CD14-positive monocyte (primary cell): ENCODE results near the gene CLDN5. TPM values are rescaled to one million over a fixed set of nuclear protein-coding genes. Genes with fewer than 3 reads are reported as not detected.

Experiments used
- DNase-seq, 3 donors: peaks; one replicate each; pipeline ENCODE4 v3.0.0-alpha.2; 2011 to 2022
- H2AFZ ChIP-seq: 2 replicates; pipeline ENCODE4 v1.6.0; 2012; ENCODE audit warnings: mild to moderate bottlenecking, low read depth, low read length, inconsistent platforms; ENCODE audit not compliant: insufficient read depth, poor library complexity, severe bottlenecking
- H3K27ac ChIP-seq, 2 donors: 1 replicate in 1 of 2; 2 replicates in 1 of 2; pipeline ENCODE4 v1.5.1; 2012 to 2013; ENCODE audit warnings: low read length in 2 of 2, control low read depth in 1 of 2, inconsistent platforms in 1 of 2, low read depth in 1 of 2, mild to moderate bottlenecking in 1 of 2
- H3K27me3 ChIP-seq, 2 donors: one replicate each; pipeline versions ENCODE4 v1.6.0 to v1.6.1; 2011 to 2013; ENCODE audit warnings: low read length in 2 of 2; ENCODE audit not compliant: control insufficient read depth in 2 of 2, insufficient read depth in 2 of 2
- H3K36me3 ChIP-seq, 2 donors: replicated peaks in 1 of 2; 1 replicate in 1 of 2; 2 replicates in 1 of 2; pipeline versions ENCODE4 v1.5.1 to v1.6.1; 2012 to 2013; ENCODE audit warnings: low read length in 2 of 2, control low read depth in 1 of 2, inconsistent platforms in 1 of 2, mild to moderate bottlenecking in 1 of 2; ENCODE audit not compliant: insufficient read depth in 2 of 2, control insufficient read depth in 1 of 2
- H3K4me1 ChIP-seq, 2 donors: 1 replicate in 1 of 2; 2 replicates in 1 of 2; pipeline versions ENCODE4 v1.5.1 to v1.6.1; 2012 to 2013; ENCODE audit warnings: low read length in 2 of 2, control low read depth in 1 of 2, inconsistent platforms in 1 of 2, mild to moderate bottlenecking in 1 of 2, moderate library complexity in 1 of 2; ENCODE audit not compliant: insufficient read depth in 2 of 2, control insufficient read depth in 1 of 2
- H3K4me2 ChIP-seq: replicated peaks from 2 replicates; pipeline ENCODE3; 2012; ENCODE audit warnings: low read length, moderate library complexity, mild to moderate bottlenecking; ENCODE audit not compliant: poor library complexity, severe bottlenecking; ENCODE audit errors: extremely low read depth
- H3K4me3 ChIP-seq, 3 experiments: fragments of 200-600 bp in 1 of 3; sonication (generic) in 1 of 3; replicated peaks in 1 of 3; 1 replicate in 2 of 3; 2 replicates in 1 of 3; pipeline ENCODE4 v1.5.1; 2011 to 2013; ENCODE audit warnings: low read length in 3 of 3, mild to moderate bottlenecking in 3 of 3, control low read depth in 2 of 3, low read depth in 2 of 3, inconsistent platforms in 1 of 3, moderate library complexity in 1 of 3
- H3K79me2 ChIP-seq: 2 replicates; pipeline ENCODE4 v1.6.0; 2012; ENCODE audit warnings: mild to moderate bottlenecking, control low read depth, inconsistent platforms, low read length, moderate library complexity; ENCODE audit not compliant: insufficient read depth
- H3K9ac ChIP-seq: 2 replicates; pipeline ENCODE4 v1.6.0; 2017; ENCODE audit warnings: low read length, mild to moderate bottlenecking; ENCODE audit not compliant: insufficient read depth, poor library complexity, severe bottlenecking
- H3K9me3 ChIP-seq, 2 donors: replicated peaks in 1 of 2; 1 replicate in 1 of 2; 2 replicates in 1 of 2; pipeline versions ENCODE4 v1.5.1 to v1.6.1; 2012 to 2013; ENCODE audit warnings: low read length in 2 of 2, control low read depth in 1 of 2; ENCODE audit not compliant: control insufficient read depth in 1 of 2, insufficient read depth in 1 of 2
- H4K20me1 ChIP-seq: 2 replicates; pipeline ENCODE4 v1.6.0; 2012; ENCODE audit warnings: mild to moderate bottlenecking, low read length, control low read depth, moderate library complexity; ENCODE audit not compliant: insufficient read depth
- H3K27ac Mint-ChIP-seq, 7 donors: one replicate each; pipeline ENCODE4 v1.8.0; 2020; ENCODE audit warnings: mild to moderate bottlenecking in 7 of 7, mixed read lengths in 7 of 7, moderate library complexity in 6 of 7, inconsistent platforms in 2 of 7
- H3K27me3 Mint-ChIP-seq, 3 donors: one replicate each; pipeline ENCODE4 v1.8.0; 2021 to 2022; ENCODE audit warnings: low read depth in 3 of 3, mild to moderate bottlenecking in 3 of 3, mixed read lengths in 3 of 3, moderate library complexity in 3 of 3, inconsistent platforms in 1 of 3
- H3K36me3 Mint-ChIP-seq, 2 donors: one replicate each; pipeline ENCODE4 v1.8.0; 2020; ENCODE audit warnings: mixed read lengths in 2 of 2, inconsistent platforms in 1 of 2, mild to moderate bottlenecking in 1 of 2
- H3K4me1 Mint-ChIP-seq: one replicate; pipeline ENCODE4 v1.8.0; 2020; ENCODE audit warnings: mild to moderate bottlenecking, mixed read lengths
- H3K4me3 Mint-ChIP-seq, 2 donors: one replicate each; pipeline ENCODE4 v1.8.0; 2020; ENCODE audit warnings: mild to moderate bottlenecking in 2 of 2, mixed read lengths in 2 of 2, moderate library complexity in 1 of 2
- H3K9me3 Mint-ChIP-seq, 7 donors: one replicate each; pipeline ENCODE4 v1.8.0; 2020 to 2022; ENCODE audit warnings: mixed read lengths in 7 of 7, mild to moderate bottlenecking in 6 of 7, moderate library complexity in 6 of 7, inconsistent platforms in 2 of 7
- CTCF ChIP-seq: fragments of 200-600 bp; IDR thresholded peaks from one replicate; pipeline ENCODE4 v1.8.0; 2022; ENCODE audit warnings: antibody characterized with exemption, mild to moderate bottlenecking
- WGBS: methylation state at CpG from one replicate; pipeline ENCODE4 v1.1.5; 2013; ENCODE audit warnings: missing lambda C conversion rate; ENCODE audit not compliant: insufficient coverage; 5-methylcytosine and 5-hydroxymethylcytosine counted together
- intact Hi-C, 2 donors: fragments of 100-400 bp; cut with micrococcal nuclease; formaldehyde crosslinking; loops; one replicate each; pipeline versions ENCODE4 v1.15.0 to v1.15.1; 2023
- polyA plus RNA-seq, 3 donors: library from polyadenylated mRNA; depleted of rRNA in 1 of 3; unstranded in 2 of 3; stranded (reverse) in 1 of 3; fragments of 300-500 nt in 2 of 3; fragments of >200 nt in 1 of 3; fragmentation: Illumina TruSeq in 2 of 3; gene quantifications; 1 replicate in 2 of 3; 2 replicates in 1 of 3; pipeline ENCODE4 v1.2.3, GENCODE V29; 2012 to 2021

CLDN5 gene
- polyA plus RNA-seq, 3 donors = 0.05 to 0.35 (median 0.27) TPM

DNA sequence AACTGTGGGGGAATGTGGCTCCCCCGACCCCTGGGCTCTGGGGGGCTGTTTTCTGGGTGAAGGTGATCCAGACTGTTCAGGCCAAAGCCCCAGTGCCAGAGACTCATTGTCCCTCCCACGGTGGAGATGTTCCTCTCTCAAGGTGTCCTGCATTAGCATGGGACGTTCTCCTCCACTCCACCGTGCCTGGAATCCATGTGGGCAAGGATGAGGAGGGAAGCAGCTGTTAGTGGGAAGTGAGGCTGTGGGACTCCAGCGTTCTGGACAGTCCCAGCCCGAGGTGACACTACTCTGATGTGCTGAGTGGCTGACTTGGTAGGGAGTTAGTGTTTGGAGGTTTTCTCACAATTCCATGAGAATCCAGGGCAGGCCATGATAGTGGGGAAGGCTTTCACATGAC is 31.4 kb upstream of the CLDN5 start:
- no peak for TF ChIP-seq CTCF
- 98% methylated on average over 5 of the region's 6 CpGs for WGBS

GRCh38 chr22:19554834-19555404 is 30.7 kb upstream of the CLDN5 start:
- 94% methylated on average over 7 of the region's 12 CpGs for WGBS
- H3K27ac Mint-ChIP-seq = no peak overlapping the region
- H3K9me3 Mint-ChIP-seq = peaks cover 0 to 17% (median 13%) of the 10 kb centered on the region in 7 donors
- Histone ChIP-seq H2AFZ (no peak overlapping the region), H4K20me1 (no peaks in the 10 kb centered on the region), H3K36me3 (no peaks in the 10 kb centered on the region), H3K4me3 (no peak overlapping the region), H3K79me2 (no peaks in the 10 kb centered on the region), H3K27ac (no peak overlapping the region), H3K4me2 (no peak overlapping the region), H3K9me3 (peaks cover 0 to 8% of the 10 kb centered on the region in 2 donors), H3K4me1 (no peaks in the 10 kb centered on the region), H3K27me3 (no peaks in the 10 kb centered on the region), H3K9ac (no peak overlapping the region)
- H3K27me3 Mint-ChIP-seq = peaks cover 4 to 7% (median 6%) of the 10 kb centered on the region in 3 donors
- no peak overlapping the region for H3K4me3 Mint-ChIP-seq
- no peaks in the 10 kb centered on the region for H3K36me3 Mint-ChIP-seq
- DNase-seq = no peak
- H3K4me1 Mint-ChIP-seq = no peaks in the 10 kb centered on the region
- intact Hi-C loops = no loop called here
- no peak for TF ChIP-seq CTCF

More for the DNA sequence above, 31.4 kb upstream of the CLDN5 start:
- Histone ChIP-seq H3K27ac (no peak overlapping the region), H3K9me3 (peaks cover 0 to 8% of the 10 kb centered on the region in 2 donors), H4K20me1 (no peaks in the 10 kb centered on the region), H3K4me1 (no peaks in the 10 kb centered on the region), H3K79me2 (no peaks in the 10 kb centered on the region), H3K4me3 (no peak overlapping the region), H3K4me2 (no peak overlapping the region), H3K9ac (no peak overlapping the region), H3K36me3 (no peaks in the 10 kb centered on the region), H2AFZ (no peak overlapping the region), H3K27me3 (no peaks in the 10 kb centered on the region)
- Mint-ChIP-seq H3K36me3 (no peaks in the 10 kb centered on the region), H3K9me3 (peaks cover 0 to 17% (median 13%) of the 10 kb centered on the region in 7 donors), H3K27ac (no peak overlapping the region), H3K27me3 (peaks cover 3 to 6% (median 4%) of the 10 kb centered on the region in 3 donors), H3K4me3 (no peak overlapping the region), H3K4me1 (no peaks in the 10 kb centered on the region)
- intact Hi-C loops = no loop called here
- no peak for DNase-seq
